DND-41 (cell line): ENCODE data around the gene UNC13C.

Source experiments
- ATAC-seq: fragments of 200-7000 bp; cut with Tn5 transposase; 3 replicates; pipeline ENCODE4 v1.9.1; 2021; ENCODE audit warnings: low read depth; ENCODE audit not compliant: insufficient read depth
- DNase-seq: peaks from one replicate; pipeline ENCODE4 v3.0.0-alpha.2; 2020
- H2AFZ ChIP-seq: 2 replicates; pipeline ENCODE4 v1.6.0; 2012; ENCODE audit warnings: low read depth, low read length
- H3K27ac ChIP-seq: 2 replicates; pipeline ENCODE4 v1.5.1; 2012; ENCODE audit warnings: low read length, inconsistent platforms
- H3K27me3 ChIP-seq: fragments of 200-600 bp; sonication (generic); 2 replicates; pipeline ENCODE4 v1.6.0; 2012; ENCODE audit warnings: low read length, mild to moderate bottlenecking, inconsistent platforms; ENCODE audit not compliant: insufficient read depth, poor library complexity
- H3K36me3 ChIP-seq: 2 replicates; pipeline ENCODE4 v1.5.1; 2012; ENCODE audit warnings: low read length, inconsistent platforms; ENCODE audit not compliant: insufficient read depth
- H3K4me1 ChIP-seq: 2 replicates; pipeline ENCODE4 v1.5.1; 2012; ENCODE audit warnings: mild to moderate bottlenecking, low read length; ENCODE audit not compliant: insufficient read depth
- H3K4me2 ChIP-seq: 2 replicates; pipeline ENCODE4 v1.6.0; 2012; ENCODE audit warnings: mild to moderate bottlenecking, moderate library complexity, low read length, inconsistent platforms; ENCODE audit not compliant: insufficient read depth
- H3K4me3 ChIP-seq, 2 experiments: fragments of 200-600 bp in 1 of 2; shearing (Covaris generic) in 1 of 2; 2 replicates each; pipeline ENCODE4 v1.5.1; 2012 to 2016; ENCODE audit warnings: inconsistent platforms in 2 of 2, low read length in 2 of 2, mild to moderate bottlenecking in 2 of 2, low read depth in 1 of 2, moderate library complexity in 1 of 2
- H3K79me2 ChIP-seq: 2 replicates; pipeline ENCODE4 v1.6.0; 2012; ENCODE audit warnings: low read length, inconsistent platforms; ENCODE audit not compliant: insufficient read depth
- H3K9ac ChIP-seq: 2 replicates; pipeline ENCODE4 v1.6.0; 2012; ENCODE audit warnings: low read depth, mild to moderate bottlenecking, inconsistent platforms, low read length, moderate library complexity
- H3K9me3 ChIP-seq: 2 replicates; pipeline ENCODE4 v1.5.1; 2012; ENCODE audit warnings: low read length, moderate library complexity, mild to moderate bottlenecking, inconsistent platforms; ENCODE audit not compliant: insufficient read depth, severe bottlenecking
- H4K20me1 ChIP-seq: 2 replicates; pipeline ENCODE4 v1.6.0; 2012; ENCODE audit warnings: low read length; ENCODE audit not compliant: insufficient read depth
- EZH2 ChIP-seq: IDR thresholded peaks from 3 replicates; pipeline ENCODE4 v1.6.1; 2012; ENCODE audit warnings: borderline replicate concordance, low read depth, mild to moderate bottlenecking, moderate library complexity, low read length, inconsistent platforms; ENCODE audit not compliant: severe bottlenecking
- TF ChIP-seq, protein P1 (sequence below): IDR thresholded peaks from 2 replicates; pipeline ENCODE4 v1.5.1; 2012; ENCODE audit warnings: borderline replicate concordance, low read length, moderate library complexity, mild to moderate bottlenecking; ENCODE audit not compliant: poor library complexity, severe bottlenecking; ENCODE audit errors: extremely low read depth

UNC13C gene

DNA sequence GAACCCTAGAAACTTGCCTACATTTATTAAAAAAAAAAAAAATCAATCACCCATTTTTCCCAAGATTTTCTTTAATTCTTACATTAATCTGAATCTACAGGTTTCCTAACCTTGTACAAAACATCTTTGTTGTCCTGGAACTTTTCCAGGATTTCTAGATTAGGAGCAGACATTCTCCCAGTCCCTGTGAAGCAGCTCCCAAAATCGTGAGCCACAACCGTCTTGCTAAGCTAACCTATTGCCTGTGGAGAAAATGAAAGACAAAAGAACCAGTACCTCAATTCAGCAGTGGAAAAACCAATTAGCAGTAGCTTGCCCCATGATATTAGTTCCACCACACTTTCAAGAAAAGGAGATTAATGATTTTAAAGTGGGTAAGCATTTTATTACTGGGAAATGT, 522.1 kb downstream of the UNC13C start:
- TF ChIP-seq EZH2 = no peak
- TF ChIP-seq, protein P1, sequence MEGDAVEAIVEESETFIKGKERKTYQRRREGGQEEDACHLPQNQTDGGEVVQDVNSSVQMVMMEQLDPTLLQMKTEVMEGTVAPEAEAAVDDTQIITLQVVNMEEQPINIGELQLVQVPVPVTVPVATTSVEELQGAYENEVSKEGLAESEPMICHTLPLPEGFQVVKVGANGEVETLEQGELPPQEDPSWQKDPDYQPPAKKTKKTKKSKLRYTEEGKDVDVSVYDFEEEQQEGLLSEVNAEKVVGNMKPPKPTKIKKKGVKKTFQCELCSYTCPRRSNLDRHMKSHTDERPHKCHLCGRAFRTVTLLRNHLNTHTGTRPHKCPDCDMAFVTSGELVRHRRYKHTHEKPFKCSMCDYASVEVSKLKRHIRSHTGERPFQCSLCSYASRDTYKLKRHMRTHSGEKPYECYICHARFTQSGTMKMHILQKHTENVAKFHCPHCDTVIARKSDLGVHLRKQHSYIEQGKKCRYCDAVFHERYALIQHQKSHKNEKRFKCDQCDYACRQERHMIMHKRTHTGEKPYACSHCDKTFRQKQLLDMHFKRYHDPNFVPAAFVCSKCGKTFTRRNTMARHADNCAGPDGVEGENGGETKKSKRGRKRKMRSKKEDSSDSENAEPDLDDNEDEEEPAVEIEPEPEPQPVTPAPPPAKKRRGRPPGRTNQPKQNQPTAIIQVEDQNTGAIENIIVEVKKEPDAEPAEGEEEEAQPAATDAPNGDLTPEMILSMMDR = no peak
- no peak for ATAC-seq

DNA sequence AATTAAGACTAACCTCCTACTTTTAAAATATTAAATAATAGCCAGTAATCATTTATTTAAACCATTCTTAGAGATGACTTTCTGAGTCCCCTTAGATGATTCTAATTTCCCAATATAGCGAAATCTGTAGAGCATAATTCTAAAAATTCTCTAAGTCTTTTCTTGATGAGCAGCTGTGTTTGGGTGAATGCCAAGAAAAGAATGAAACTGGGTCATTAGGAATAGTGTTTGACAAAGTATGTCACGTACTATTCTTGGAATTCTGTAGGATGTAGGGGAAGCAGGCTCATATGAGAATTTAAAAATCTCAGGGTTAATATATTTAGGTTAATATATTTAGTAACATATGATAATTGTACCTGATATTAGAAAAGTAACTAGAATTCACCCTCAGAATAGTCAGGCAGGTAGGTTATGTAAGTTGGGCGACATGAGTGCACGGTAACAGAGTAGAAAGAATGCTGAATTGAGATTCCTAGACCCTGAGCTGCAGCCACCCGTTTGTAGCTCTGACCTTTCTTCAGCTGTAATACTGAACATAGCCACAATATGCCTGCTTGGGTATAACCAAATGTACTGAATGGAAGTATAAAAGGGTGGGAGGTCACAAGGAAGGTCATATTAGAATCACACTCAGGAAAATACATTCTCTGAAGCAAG, 524.3 kb downstream of the UNC13C start:
- Histone ChIP-seq H3K4me1 (no peaks in the 10 kb centered on the region), H3K79me2 (no peaks in the 10 kb centered on the region), H4K20me1 (no peaks in the 10 kb centered on the region), H3K27ac (no peak overlapping the region), H3K4me2 (no peak overlapping the region), H3K9ac (no peak overlapping the region), H3K4me3 (no peak overlapping the region), H3K9me3 (no peaks in the 10 kb centered on the region), H3K27me3 (no peaks in the 10 kb centered on the region), H2AFZ (no peak overlapping the region), H3K36me3 (no peaks in the 10 kb centered on the region)
- DNase-seq (no peak), ATAC-seq (no peak)
- TF ChIP-seq, protein P1 = no peak
- no peak for TF ChIP-seq EZH2

More for the DNA sequence above, 522.1 kb downstream of the UNC13C start:
- no peak overlapping the region for H2AFZ ChIP-seq
- no peaks in the 10 kb centered on the region for H3K4me1 ChIP-seq
- no peaks in the 10 kb centered on the region for H3K36me3 ChIP-seq
- H3K4me2 ChIP-seq = no peak overlapping the region
- H3K79me2 ChIP-seq = no peaks in the 10 kb centered on the region
- H3K27ac ChIP-seq = no peak overlapping the region
- DNase-seq = no peak
- no peaks in the 10 kb centered on the region for H4K20me1 ChIP-seq
- H3K9me3 ChIP-seq = no peaks in the 10 kb centered on the region
- H3K4me3 ChIP-seq = no peak overlapping the region
- H3K27me3 ChIP-seq = no peaks in the 10 kb centered on the region
- H3K9ac ChIP-seq = no peak overlapping the region

DNA sequence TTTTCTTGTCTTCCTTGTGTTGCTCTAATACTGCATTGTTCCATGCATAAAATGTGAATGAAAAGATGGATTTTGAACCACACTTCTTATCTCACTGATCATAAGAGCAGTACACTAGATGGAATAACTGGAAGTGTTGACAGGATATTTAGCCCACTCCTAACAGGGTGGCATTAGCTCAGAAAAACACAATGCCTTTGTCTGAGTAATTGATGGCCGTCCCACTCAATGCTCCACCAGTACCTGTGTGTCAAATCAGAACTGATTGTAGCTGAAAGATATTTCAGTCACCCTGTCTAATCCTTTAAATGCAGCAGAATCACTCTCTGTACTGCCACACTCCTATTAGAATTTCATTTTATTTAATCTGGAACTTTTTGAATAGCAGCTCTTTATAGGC, 526.5 kb downstream of the UNC13C start:
- Histone ChIP-seq H3K4me3 (no peak overlapping the region), H3K79me2 (no peaks in the 10 kb centered on the region), H3K9me3 (no peaks in the 10 kb centered on the region), H4K20me1 (no peaks in the 10 kb centered on the region), H3K4me1 (no peaks in the 10 kb centered on the region), H3K4me2 (no peak overlapping the region), H3K9ac (no peak overlapping the region), H3K27me3 (no peaks in the 10 kb centered on the region), H3K36me3 (no peaks in the 10 kb centered on the region), H3K27ac (no peak overlapping the region), H2AFZ (no peak overlapping the region)
- DNase-seq (no peak), ATAC-seq (no peak)
- no peak for TF ChIP-seq EZH2
- TF ChIP-seq, protein P1 = no peak
